ENCODE data around the gene MYH16.

DNA sequence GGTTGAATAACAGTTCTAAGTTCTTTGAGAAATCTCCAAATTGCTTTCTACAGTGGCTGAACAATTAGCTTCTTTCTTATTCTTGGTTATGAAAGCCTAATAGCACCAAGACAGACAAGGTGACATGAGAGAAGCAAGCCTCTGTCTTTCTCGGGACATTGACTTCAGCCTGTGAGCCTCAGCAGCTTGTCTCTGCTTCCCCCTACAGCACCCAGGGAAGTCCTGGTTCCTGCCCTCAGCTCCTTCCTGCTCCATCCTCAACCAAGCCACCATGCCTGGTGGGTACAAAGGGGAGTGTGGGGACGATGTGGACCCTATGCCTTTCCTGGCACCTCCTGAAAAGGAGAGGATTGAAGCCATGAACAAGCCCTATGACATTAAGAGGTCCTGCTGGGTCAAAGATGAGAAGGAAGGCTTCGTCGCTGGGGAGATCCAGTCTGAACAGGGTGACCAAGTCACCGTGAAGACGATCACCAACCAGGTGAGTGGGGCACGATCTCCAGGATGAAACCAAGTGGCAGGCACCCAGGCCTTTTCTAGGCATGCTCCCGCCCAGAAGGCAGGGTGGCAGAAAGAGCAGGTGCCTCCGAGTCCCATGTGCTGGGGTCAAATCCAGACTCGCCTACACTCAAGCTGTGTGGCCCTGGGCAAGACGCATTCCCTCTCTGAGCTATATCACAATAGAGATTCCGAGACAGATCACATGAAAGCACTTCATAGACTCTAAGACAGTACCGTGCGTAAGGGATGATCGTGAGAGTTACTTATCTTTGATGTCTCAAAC is 33.9 kb upstream of the MYH16 start:
- TF ChIP-seq, protein P1, sequence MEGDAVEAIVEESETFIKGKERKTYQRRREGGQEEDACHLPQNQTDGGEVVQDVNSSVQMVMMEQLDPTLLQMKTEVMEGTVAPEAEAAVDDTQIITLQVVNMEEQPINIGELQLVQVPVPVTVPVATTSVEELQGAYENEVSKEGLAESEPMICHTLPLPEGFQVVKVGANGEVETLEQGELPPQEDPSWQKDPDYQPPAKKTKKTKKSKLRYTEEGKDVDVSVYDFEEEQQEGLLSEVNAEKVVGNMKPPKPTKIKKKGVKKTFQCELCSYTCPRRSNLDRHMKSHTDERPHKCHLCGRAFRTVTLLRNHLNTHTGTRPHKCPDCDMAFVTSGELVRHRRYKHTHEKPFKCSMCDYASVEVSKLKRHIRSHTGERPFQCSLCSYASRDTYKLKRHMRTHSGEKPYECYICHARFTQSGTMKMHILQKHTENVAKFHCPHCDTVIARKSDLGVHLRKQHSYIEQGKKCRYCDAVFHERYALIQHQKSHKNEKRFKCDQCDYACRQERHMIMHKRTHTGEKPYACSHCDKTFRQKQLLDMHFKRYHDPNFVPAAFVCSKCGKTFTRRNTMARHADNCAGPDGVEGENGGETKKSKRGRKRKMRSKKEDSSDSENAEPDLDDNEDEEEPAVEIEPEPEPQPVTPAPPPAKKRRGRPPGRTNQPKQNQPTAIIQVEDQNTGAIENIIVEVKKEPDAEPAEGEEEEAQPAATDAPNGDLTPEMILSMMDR (IDR thresholded peaks at IDR 0.05 in 8 of 11, conservative IDR thresholded peaks at IDR 0.05 in 3 of 11), result no peak
- TF ChIP-seq POLR2A (IDR thresholded peaks at IDR 0.05), result no peak
